H1 (cell line): ENCODE results near the gene CCDC33. TPM values are rescaled to one million over a fixed set of nuclear protein-coding genes. Genes with fewer than 3 reads are reported as not detected.

Experiments
- MAX ChIP-seq: IDR thresholded peaks from 2 replicates; pipeline ENCODE4 v1.6.1; 2012; ENCODE audit warnings: inconsistent platforms
- polyA plus RNA-seq, 7 experiments: library from polyadenylated mRNA; depleted of rRNA in 3 of 7; stranded (reverse) in 5 of 7; unstranded in 2 of 7; fragments of >200 nt in 5 of 7; fragments of 200-250 nt in 2 of 7; gene quantifications; 1 replicate in 5 of 7; 2 replicates in 1 of 7; 4 replicates in 1 of 7; pipeline versions ENCODE4 v1.2.1 to v1.2.3, GENCODE V29; 2011 to 2013; ENCODE audit warnings: missing spikeins in 2 of 7, mixed read lengths in 2 of 7
- total RNA-seq: library from RNA; stranded (reverse); fragmentation: NEBNext Ultra II Directional; extraction: Animal tissue kit (Norgen Biotek cat#: 25700); gene quantifications from 2 replicates; pipeline ENCODE4 v1.2.1, GENCODE V29; 2021

CCDC33 gene
- total and polyA plus RNA-seq, 2 of the 8 experiments (the other 6 are each of a cell fraction or from before 2014, with no cell fraction given): 2.0 to 2.7 TPM

GRCh38 chr15:74383286-74383685 is 147.2 kb downstream of the CCDC33 start (continued):
- TF ChIP-seq MAX: no peak
